SK-N-MC (cell line): ENCODE data around the gene FOXC1.

Source experiments
- EZH2 ChIP-seq: fragments of 200-600 bp; sonication (generic); IDR thresholded peaks from one replicate; pipeline ENCODE4 v1.6.1; 2017; ENCODE audit warnings: antibody characterized with exemption
- FOXP2 ChIP-seq: optimal IDR thresholded peaks from 2 replicates; pipeline ENCODE3; 2011; ENCODE audit warnings: mild to moderate bottlenecking, moderate library complexity; ENCODE audit not compliant: insufficient read depth; ENCODE audit errors: extremely low read length, control extremely low read depth
- POLR2AphosphoS5 ChIP-seq: IDR thresholded peaks from 2 replicates; pipeline ENCODE4 v1.6.1; 2012; ENCODE audit warnings: mild to moderate bottlenecking, low read depth, low read length, borderline replicate concordance

DNA sequence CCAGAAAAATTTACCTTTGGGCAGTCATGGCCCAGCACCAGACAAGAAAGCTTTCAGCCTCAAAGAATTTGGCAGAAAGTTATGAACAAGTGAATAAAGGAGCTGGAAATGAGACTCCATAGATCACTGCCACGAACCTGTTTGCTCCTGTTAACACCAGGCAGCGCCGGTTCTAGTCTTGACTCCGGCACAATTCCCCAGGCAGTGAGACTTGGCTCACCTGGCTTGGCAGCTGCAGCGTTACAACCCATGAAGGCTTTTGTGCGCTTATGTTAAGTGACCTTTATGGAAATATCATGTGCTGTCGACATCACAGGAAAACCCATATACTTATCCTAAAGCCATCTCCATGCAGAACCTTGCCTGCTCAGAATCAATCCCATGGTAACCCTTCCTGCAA is 22.2 kb upstream of the FOXC1 start:
- TF ChIP-seq POLR2AphosphoS5 (no peak), EZH2 (no peak), FOXP2 (no peak)
